NT2/D1 (cell line): Measurements from ENCODE around the gene SEPTIN5.

Experiments used
- DNase-seq: peaks from one replicate; pipeline ENCODE4 v3.0.0-alpha.2; 2011; ENCODE audit warnings: low read depth, low spot score
- H3K27me3 ChIP-seq: 2 replicates; pipeline ENCODE4 v1.6.0; 2011; ENCODE audit warnings: mild to moderate bottlenecking; ENCODE audit not compliant: insufficient read length, insufficient read depth
- H3K36me3 ChIP-seq: 2 replicates; pipeline ENCODE4 v1.6.1; 2011; ENCODE audit warnings: mild to moderate bottlenecking, low read length, mixed read lengths; ENCODE audit not compliant: insufficient read depth, insufficient read length
- H3K4me1 ChIP-seq: 2 replicates; pipeline ENCODE4 v1.5.1; 2011; ENCODE audit not compliant: insufficient read depth, insufficient read length
- H3K4me3 ChIP-seq: 2 replicates; pipeline ENCODE4 v1.5.1; 2011; ENCODE audit warnings: low read depth; ENCODE audit not compliant: insufficient read length
- H3K9ac ChIP-seq: 2 replicates; pipeline ENCODE4 v1.6.0; 2011; ENCODE audit warnings: low read depth; ENCODE audit not compliant: insufficient read length
- H3K9me3 ChIP-seq: 2 replicates; pipeline ENCODE4 v1.5.1; 2011; ENCODE audit warnings: mild to moderate bottlenecking, low read length; ENCODE audit not compliant: insufficient read depth
- SUZ12 ChIP-seq: IDR thresholded peaks from 2 replicates; pipeline ENCODE4 v1.6.1; 2011; ENCODE audit not compliant: insufficient read length, insufficient read depth; ENCODE audit errors: extremely low read depth
- YY1 ChIP-seq: IDR thresholded peaks from 2 replicates; pipeline ENCODE4 v1.6.1; 2011; ENCODE audit not compliant: insufficient read length, insufficient read depth
- ZNF274 ChIP-seq: IDR thresholded peaks from 2 replicates; pipeline ENCODE4 v1.6.1; 2011; ENCODE audit warnings: mild to moderate bottlenecking, low read depth, low read length

Gene SEPTIN5

GRCh38 chr22:19750507-19751490 is 36.5 kb downstream of the SEPTIN5 start:
- no peak for DNase-seq
- Histone ChIP-seq H3K27me3 (peaks cover 29% of the 10 kb centered on the region), H3K9me3 (no peaks in the 10 kb centered on the region), H3K9ac (no peak overlapping the region), H3K4me1 (peaks cover 23% of the 10 kb centered on the region), H3K36me3 (no peaks in the 10 kb centered on the region), H3K4me3 (no peak overlapping the region)
- TF ChIP-seq YY1: no peak
- no peak for TF ChIP-seq SUZ12
- TF ChIP-seq ZNF274: no peak

GRCh38 chr22:19751497-19752245 is 37.4 kb downstream of the SEPTIN5 start:
- no peak for DNase-seq
- TF ChIP-seq YY1: no peak
- TF ChIP-seq SUZ12: no peak
- no peak for TF ChIP-seq ZNF274
- H3K36me3 ChIP-seq: no peaks in the 10 kb centered on the region
- no peak overlapping the region for H3K4me3 ChIP-seq
- peaks cover 38% of the 10 kb centered on the region for H3K27me3 ChIP-seq
- H3K9ac ChIP-seq: no peak overlapping the region
- H3K4me1 ChIP-seq: peaks cover 23% of the 10 kb centered on the region
- no peaks in the 10 kb centered on the region for H3K9me3 ChIP-seq

GRCh38 chr22:19753090-19753842 is 39.0 kb downstream of the SEPTIN5 start:
- Histone ChIP-seq H3K4me3 (no peak overlapping the region), H3K36me3 (no peaks in the 10 kb centered on the region), H3K9ac (no peak overlapping the region), H3K27me3 (peaks cover 54% of the 10 kb centered on the region), H3K4me1 (peaks cover 26% of the 10 kb centered on the region), H3K9me3 (no peaks in the 10 kb centered on the region)
- TF ChIP-seq SUZ12 (no peak), ZNF274 (no peak), YY1 (no peak)
- no peak for DNase-seq

DNA sequence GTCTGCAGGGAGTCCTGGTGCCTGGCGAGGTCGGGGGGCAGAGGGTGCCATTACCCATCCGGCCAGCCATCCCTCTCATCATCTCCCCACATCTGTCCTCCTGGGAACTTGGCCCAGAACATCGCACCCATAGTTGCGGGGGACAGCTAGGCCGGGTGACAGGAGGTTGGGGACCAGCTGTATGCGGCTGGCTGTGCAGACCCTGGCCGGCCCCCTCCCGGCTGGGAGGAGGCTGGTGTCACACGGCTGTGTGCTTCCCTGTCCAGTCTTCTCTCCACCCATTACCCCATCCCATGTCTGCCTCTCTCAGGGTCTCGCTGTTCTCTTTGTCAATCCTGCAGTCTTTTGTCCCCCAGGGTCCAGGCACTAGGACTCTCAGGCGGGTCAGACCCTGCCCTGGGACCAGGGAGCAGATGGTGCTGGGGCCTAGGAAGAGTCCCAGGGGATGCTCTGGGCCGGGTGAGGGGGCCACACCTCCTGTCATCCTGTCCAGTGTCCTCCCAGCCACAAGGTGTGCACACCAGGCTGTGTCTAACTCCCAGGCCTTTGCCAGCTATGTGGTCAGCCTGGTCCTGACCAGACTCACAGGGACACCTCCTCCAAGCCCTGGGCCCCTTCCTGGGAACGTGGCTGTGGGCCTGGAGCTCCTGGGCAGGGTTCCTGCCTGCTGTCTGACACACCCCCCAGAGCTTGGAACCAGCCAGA is 39.8 kb downstream of the SEPTIN5 start:
- Histone ChIP-seq H3K27me3 (peaks cover 62% of the 10 kb centered on the region), H3K4me3 (no peak overlapping the region), H3K4me1 (peaks cover 25% of the 10 kb centered on the region), H3K9me3 (no peaks in the 10 kb centered on the region), H3K9ac (no peak overlapping the region), H3K36me3 (no peaks in the 10 kb centered on the region)
- TF ChIP-seq SUZ12 (no peak), ZNF274 (no peak), YY1 (no peak)
- DNase-seq: no peak

- no peak for DNase-seq
- no peaks in the 10 kb centered on the region for H3K36me3 ChIP-seq
- no peak for TF ChIP-seq SUZ12
- TF ChIP-seq ZNF274: no peak
- TF ChIP-seq YY1: no peak
- no peaks in the 10 kb centered on the region for H3K9me3 ChIP-seq
- no peak overlapping the region for H3K4me3 ChIP-seq
- H3K9ac ChIP-seq: peak overlapping the region; percentile 21
- peaks cover 28% of the 10 kb centered on the region for H3K4me1 ChIP-seq
- peaks cover 68% of the 10 kb centered on the region for H3K27me3 ChIP-seq
These were observed 40.4 kb downstream of the SEPTIN5 start for GRCh38 chr22:19754701-19755144.

DNA sequence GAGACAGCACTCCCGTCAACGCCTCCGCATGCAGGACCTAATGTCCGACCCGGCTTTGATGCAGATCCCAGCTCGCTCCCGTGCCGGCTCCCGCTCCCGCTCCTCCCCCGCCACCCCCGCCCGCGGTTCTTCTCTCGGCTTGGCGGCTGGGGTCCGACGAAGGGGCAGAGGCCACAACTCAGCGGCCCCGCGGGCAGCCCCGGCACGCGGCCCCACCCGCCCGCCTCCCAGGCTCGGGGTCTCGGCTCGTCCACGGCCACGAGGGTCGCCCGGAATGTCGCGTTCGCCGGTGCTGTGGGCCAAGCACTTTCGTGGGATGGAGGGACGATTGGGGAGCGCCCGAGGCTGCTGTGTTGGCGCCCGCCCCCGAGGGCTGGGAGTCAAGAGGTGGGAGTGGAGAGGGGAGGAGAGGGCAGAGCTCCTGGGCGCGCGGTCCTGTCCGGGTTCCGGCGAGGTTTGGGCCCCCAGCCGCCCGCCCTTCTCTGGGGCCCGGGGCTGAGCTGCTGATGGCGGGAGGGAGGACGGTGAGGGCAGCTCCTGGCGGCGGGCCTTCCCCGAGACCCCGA is 40.9 kb downstream of the SEPTIN5 start:
- TF ChIP-seq YY1 (no peak), SUZ12 (no peak), ZNF274 (no peak)
- Histone ChIP-seq H3K4me3 (peak overlapping the region; percentile 24), H3K9ac (peak overlapping the region; percentile 50), H3K36me3 (no peaks in the 10 kb centered on the region), H3K4me1 (peaks cover 24% of the 10 kb centered on the region), H3K9me3 (no peaks in the 10 kb centered on the region), H3K27me3 (peaks cover 73% of the 10 kb centered on the region)
- no peak for DNase-seq
